Activated B cell treated with CpG ODN at 0.5 μM for 24 hours (primary cell): ENCODE measurements around the gene CRHR2. TPM values are rescaled to one million over a fixed set of nuclear protein-coding genes. Genes with fewer than 3 reads are reported as not detected.

ENCODE experiments used
- ATAC-seq: fragments of 200-7000 bp; cut with Tn5 transposase; one replicate; pipeline ENCODE4 v1.10.0; 2021; ENCODE audit warnings: low read depth, mild to moderate bottlenecking, moderate library complexity
- CTCF ChIA-PET: fragments of 350-600 bp; sonication (Branson Sonifier 250); formaldehyde crosslinking; loops from one replicate; lab custom pipeline; 2021; ENCODE audit warnings: antibody characterized with exemption; lab: Charles Lee
- POLR2A ChIA-PET: fragments of 350-600 bp; sonication (Branson Sonifier 250); formaldehyde crosslinking; loops from one replicate; lab custom pipeline; 2021; ENCODE audit warnings: antibody characterized with exemption; lab: Charles Lee
- DNase-seq: peaks from one replicate; pipeline ENCODE4 v3.0.0; 2022
- H3K27ac Mint-ChIP-seq: one replicate; pipeline ENCODE4 v1.8.0; 2020; ENCODE audit warnings: mixed read lengths
- H3K27me3 Mint-ChIP-seq: one replicate; pipeline ENCODE4 v1.8.0; 2021; ENCODE audit warnings: mixed read lengths
- H3K36me3 Mint-ChIP-seq: one replicate; pipeline ENCODE4 v1.8.0; 2021; ENCODE audit warnings: low read depth, mixed read lengths
- H3K4me1 Mint-ChIP-seq: one replicate; pipeline ENCODE4 v1.8.0; 2021; ENCODE audit warnings: mixed read lengths
- H3K4me3 Mint-ChIP-seq: one replicate; pipeline ENCODE4 v1.8.0; 2020; ENCODE audit warnings: mild to moderate bottlenecking, mixed read lengths
- H3K9me3 Mint-ChIP-seq: one replicate; pipeline ENCODE4 v1.8.0; 2020; ENCODE audit warnings: mixed read lengths
- CTCF ChIP-seq: fragments of 200-600 bp; IDR thresholded peaks from one replicate; pipeline ENCODE4 v1.8.0; 2022; ENCODE audit warnings: antibody characterized with exemption, mild to moderate bottlenecking
- intact Hi-C: fragments of 100-400 bp; cut with micrococcal nuclease; formaldehyde crosslinking; loops from one replicate; pipeline ENCODE4 v1.15.1; 2024
- total RNA-seq: library from RNA; stranded (reverse); gene quantifications from 2 replicates; pipeline ENCODE4 v1.2.3, GENCODE V29; 2022

Gene CRHR2
- total RNA-seq, 1 donor from 2014 or later, result not detected

- ChIA-PET CTCF (interaction anchor here (1.0 kb wide), 1 partner anchor 29 kb away, joined by 4 read pairs; no protein-coding TSS in a partner anchor), POLR2A (no interaction called here)
- Mint-ChIP-seq H3K4me1 (no peaks in the 10 kb centered on the region), H3K36me3 (no peaks in the 10 kb centered on the region), H3K27me3 (peaks cover 13% of the 10 kb centered on the region), H3K9me3 (no peaks in the 10 kb centered on the region), H3K4me3 (no peak overlapping the region), H3K27ac (no peak overlapping the region)
- DNase-seq, result no peak
- intact Hi-C loops, result no loop called here
- TF ChIP-seq CTCF, result no peak
- no peak for ATAC-seq
Observed at GRCh38 chr7:30710669-30711068, 28.4 kb upstream of the CRHR2 start.

- Mint-ChIP-seq H3K9me3 (no peaks in the 10 kb centered on the region), H3K36me3 (no peaks in the 10 kb centered on the region), H3K27ac (no peak overlapping the region), H3K27me3 (peaks cover 10% of the 10 kb centered on the region), H3K4me1 (no peaks in the 10 kb centered on the region), H3K4me3 (no peak overlapping the region)
- DNase-seq (no peak), ATAC-seq (no peak)
- no peak for TF ChIP-seq CTCF
- POLR2A ChIA-PET, result no interaction called here
- CTCF ChIA-PET, result interaction anchor here (1.0 kb wide), 1 partner anchor 30 kb away, joined by 4 read pairs; no protein-coding TSS in a partner anchor
- intact Hi-C loops, result no loop called here
Observed at GRCh38 chr7:30709549-30709948, 27.3 kb upstream of the CRHR2 start.

- no peak for DNase-seq
- Mint-ChIP-seq H3K27me3 (peaks cover 10% of the 10 kb centered on the region), H3K27ac (no peak overlapping the region), H3K4me3 (no peak overlapping the region), H3K9me3 (no peaks in the 10 kb centered on the region), H3K36me3 (no peaks in the 10 kb centered on the region), H3K4me1 (no peaks in the 10 kb centered on the region)
- no peak for TF ChIP-seq CTCF
- no peak for ATAC-seq
- ChIA-PET CTCF (no interaction called here), POLR2A (no interaction called here)
- intact Hi-C loops, result no loop called here
Observed at GRCh38 chr7:30708983-30709382, 26.7 kb upstream of the CRHR2 start.

GRCh38 chr7:30708412-30708811 is 26.2 kb upstream of the CRHR2 start:
- no peak overlapping the region for H3K4me3 Mint-ChIP-seq
- no peak for ATAC-seq
- CTCF ChIA-PET, result interaction anchor here (0.6 kb wide), 1 partner anchor 32 kb away, joined by 3 read pairs; no protein-coding TSS in a partner anchor

More at GRCh38 chr7:30708412-30708811, 26.2 kb upstream of the CRHR2 start:
- no peak for DNase-seq
- POLR2A ChIA-PET, result no interaction called here
- intact Hi-C loops, result no loop called here
- no peaks in the 10 kb centered on the region for H3K36me3 Mint-ChIP-seq
- no peaks in the 10 kb centered on the region for H3K4me1 Mint-ChIP-seq
- H3K27ac Mint-ChIP-seq, result no peak overlapping the region
- no peak for TF ChIP-seq CTCF
- peaks cover 10% of the 10 kb centered on the region for H3K27me3 Mint-ChIP-seq
- H3K9me3 Mint-ChIP-seq, result no peaks in the 10 kb centered on the region
